SKM-1 treated with dmso at 0.1 percent for 144 hours (cell line): ENCODE data around the gene ADI1.
"Not testable (repeated sequence)": the region's sequence is repeated elsewhere in the genome, so short reads cannot be mapped to it uniquely, and the experiment has no call there.

ENCODE experiments used
- DNase-seq: peaks from one replicate; lab custom pipeline; 2025; ENCODE audit not compliant: unreplicated experiment; lab: John Stamatoyannopoulos, UW

The ADI1 gene

DNA sequence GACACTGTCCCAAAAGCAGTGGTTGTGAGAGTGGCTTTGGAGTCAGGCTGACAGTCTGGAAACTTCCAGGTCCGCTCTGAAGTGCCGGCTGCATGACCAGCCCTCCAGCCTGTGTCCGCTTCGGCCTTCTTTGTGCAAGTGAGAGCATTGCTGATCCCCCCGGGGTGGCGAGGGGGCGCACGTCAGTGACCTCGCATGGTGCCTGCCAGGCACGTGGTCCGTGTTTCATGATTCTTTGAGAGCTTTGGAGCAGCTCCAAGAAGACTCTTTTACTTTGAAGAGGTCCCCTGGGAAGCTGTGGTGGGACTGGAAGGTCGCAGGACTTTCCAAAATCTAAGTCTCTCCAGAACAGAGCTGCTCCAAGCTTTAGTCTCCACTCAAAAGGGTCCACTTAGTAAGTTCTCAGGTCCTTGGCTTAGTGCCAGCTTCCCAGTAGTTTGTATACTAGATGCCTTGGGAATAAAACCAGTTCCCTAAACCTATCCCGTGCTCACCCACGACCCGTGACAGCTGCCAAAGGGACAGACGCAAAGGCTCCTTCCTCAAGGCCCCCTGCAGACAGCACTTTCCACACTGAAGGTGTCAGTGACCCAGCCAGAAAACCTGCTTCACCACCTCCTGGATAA lies 68.8 kb downstream of the ADI1 start:
- DNase-seq, result no peak

DNA sequence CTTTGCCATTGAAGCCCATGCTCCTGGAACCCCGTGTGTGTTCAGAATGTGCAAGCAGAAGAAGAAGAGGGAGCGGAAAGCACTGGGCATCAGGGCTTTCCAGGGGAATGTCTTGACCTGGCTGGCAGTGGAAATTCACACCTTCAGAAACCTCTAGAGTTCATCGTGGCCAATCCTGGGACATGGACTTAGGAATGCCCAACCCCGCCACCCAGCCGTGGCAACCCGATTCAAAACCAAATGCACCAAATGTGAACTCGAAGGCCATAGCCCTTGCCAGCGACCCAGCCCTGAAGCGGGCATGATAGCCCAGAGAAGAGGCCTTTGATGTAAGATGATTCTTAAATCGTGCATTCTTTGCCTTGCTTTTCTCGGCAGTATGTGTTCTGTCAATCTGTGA lies 69.4 kb downstream of the ADI1 start:
- DNase-seq, result no peak

DNA sequence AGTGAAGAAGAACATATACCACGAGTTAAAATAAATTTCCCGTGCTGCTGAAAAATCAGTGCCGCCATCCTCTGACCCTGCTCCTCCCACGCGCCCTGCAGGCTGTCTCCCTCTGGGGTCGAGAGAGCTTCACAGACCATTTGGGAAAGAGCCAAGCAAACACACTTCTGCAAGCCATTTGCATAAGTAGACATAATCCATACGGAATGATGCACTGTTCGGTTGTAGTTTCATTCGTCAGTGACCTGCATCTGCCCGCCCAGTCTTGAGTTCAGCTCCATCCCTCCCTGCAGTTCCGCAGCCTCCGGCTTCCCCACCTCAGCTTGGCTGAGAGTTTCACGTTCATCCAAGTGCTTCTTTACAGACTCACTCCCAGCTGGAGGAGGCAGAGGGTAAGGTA lies 70.2 kb downstream of the ADI1 start:
- DNase-seq, result no peak

DNA sequence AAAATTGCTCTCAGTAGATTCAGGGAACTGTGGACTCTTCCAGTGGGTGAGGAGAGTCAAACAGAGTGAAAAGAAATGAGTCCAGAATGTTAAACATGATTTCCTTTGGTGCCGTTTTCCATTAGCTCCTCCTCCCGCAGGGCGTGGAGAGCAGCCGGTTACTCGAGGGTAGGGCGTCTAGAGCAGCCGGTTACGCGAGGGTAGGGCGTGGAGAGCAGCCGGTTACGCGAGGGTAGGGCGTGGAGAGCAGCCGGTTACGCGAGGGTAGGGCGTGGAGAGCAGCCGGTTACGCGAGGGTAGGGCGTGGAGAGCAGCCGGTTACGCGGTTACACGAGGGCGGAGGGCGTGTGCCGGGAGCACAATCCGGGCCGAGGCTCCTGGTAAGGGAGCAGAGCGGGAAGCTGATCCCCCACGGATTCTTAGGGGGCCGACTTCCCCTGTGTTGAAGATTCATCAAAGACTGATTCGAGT lies 70.9 kb downstream of the ADI1 start:
- DNase-seq, result not testable (repeated sequence)

DNA sequence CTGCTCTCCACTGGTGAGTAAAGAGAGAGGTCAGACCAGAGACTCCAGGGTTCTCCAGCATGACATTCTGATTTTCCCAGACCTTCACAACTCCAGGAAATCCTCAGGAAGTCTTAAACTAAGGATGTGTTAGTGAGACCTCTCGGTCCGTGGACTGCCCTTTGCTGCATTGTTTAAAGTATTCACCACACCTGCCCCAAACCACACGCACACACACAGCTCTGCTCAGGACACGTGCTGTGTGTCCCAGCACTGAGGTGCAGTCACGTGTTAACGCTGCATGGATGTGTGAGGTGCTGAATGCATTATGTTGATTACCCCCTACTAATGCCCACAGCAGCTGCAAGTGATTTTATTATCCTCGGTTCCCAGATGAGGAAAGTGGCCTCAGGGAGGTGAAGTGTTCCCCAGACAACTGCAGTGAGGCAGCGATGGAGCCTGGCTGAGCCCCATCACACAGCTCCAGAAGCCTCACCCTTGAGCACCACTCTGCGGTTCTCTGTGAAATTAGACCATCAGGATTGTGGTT lies 71.5 kb downstream of the ADI1 start:
- no peak for DNase-seq
